ENCODE data around the gene MTCL1.
"Not testable (repeated sequence)": the region's sequence is repeated elsewhere in the genome, so short reads cannot be mapped to it uniquely, and the experiment has no call there.

MTCL1 gene

GRCh38 chr18:8754995-8755960 is 49.9 kb downstream of the MTCL1 start:
- H3K27ac Mint-ChIP-seq = peak overlapping the region; percentile 73
- H3K27me3 Mint-ChIP-seq (ENCODE audit: low read depth) = peaks cover 7% of the 10 kb centered on the region
- no peaks in the 10 kb centered on the region for H3K36me3 Mint-ChIP-seq (ENCODE audit: low read depth)
- H3K4me3 Mint-ChIP-seq = peak overlapping the region; percentile 78
- no peaks in the 10 kb centered on the region for H3K9me3 Mint-ChIP-seq
- peaks cover 9% of the 10 kb centered on the region for H3K4me1 Mint-ChIP-seq (ENCODE audit: low read depth)

- no peaks in the 10 kb centered on the region for H3K9me3 Mint-ChIP-seq
These were observed 51.2 kb downstream of the MTCL1 start for GRCh38 chr18:8756571-8756970.

GRCh38 chr18:8757396-8757997 is 52.1 kb downstream of the MTCL1 start:
- peaks cover 7% of the 10 kb centered on the region for H3K9me3 Mint-ChIP-seq
- no peaks in the 10 kb centered on the region for H3K36me3 Mint-ChIP-seq (ENCODE audit: low read depth)
- no peak overlapping the region for H3K27ac Mint-ChIP-seq
- H3K4me3 Mint-ChIP-seq = no peak overlapping the region
- H3K4me1 Mint-ChIP-seq (ENCODE audit: low read depth) = peaks cover 8% of the 10 kb centered on the region
- H3K27me3 Mint-ChIP-seq (ENCODE audit: low read depth) = peaks cover 7% of the 10 kb centered on the region

More at GRCh38 chr18:8756571-8756970, 51.2 kb downstream of the MTCL1 start:
- Mint-ChIP-seq H3K27ac (no peak overlapping the region), H3K27me3 (ENCODE audit: low read depth) (peaks cover 7% of the 10 kb centered on the region), H3K4me3 (no peak overlapping the region), H3K36me3 (ENCODE audit: low read depth) (no peaks in the 10 kb centered on the region), H3K4me1 (ENCODE audit: low read depth) (peaks cover 8% of the 10 kb centered on the region)

- peaks cover 8% of the 10 kb centered on the region for H3K9me3 Mint-ChIP-seq
- peaks cover 8% of the 10 kb centered on the region for H3K4me1 Mint-ChIP-seq (ENCODE audit: low read depth)
- no peaks in the 10 kb centered on the region for H3K36me3 Mint-ChIP-seq (ENCODE audit: low read depth)
- H3K4me3 Mint-ChIP-seq = no peak overlapping the region
- H3K27me3 Mint-ChIP-seq (ENCODE audit: low read depth) = peaks cover 7% of the 10 kb centered on the region
- H3K27ac Mint-ChIP-seq = no peak overlapping the region
These were observed 53.1 kb downstream of the MTCL1 start for GRCh38 chr18:8758466-8758865.

GRCh38 chr18:8760984-8761383 is 55.6 kb downstream of the MTCL1 start:
- Mint-ChIP-seq H3K27ac (no peak overlapping the region), H3K36me3 (ENCODE audit: low read depth) (no peaks in the 10 kb centered on the region), H3K9me3 (peaks cover 8% of the 10 kb centered on the region), H3K27me3 (ENCODE audit: low read depth) (peaks cover 7% of the 10 kb centered on the region), H3K4me3 (no peak overlapping the region), H3K4me1 (ENCODE audit: low read depth) (no peaks in the 10 kb centered on the region)

GRCh38 chr18:8761535-8761934 is 56.2 kb downstream of the MTCL1 start:
- H3K27me3 Mint-ChIP-seq (ENCODE audit: low read depth); H3K27ac Mint-ChIP-seq; H3K4me1 Mint-ChIP-seq (ENCODE audit: low read depth); H3K36me3 Mint-ChIP-seq (ENCODE audit: low read depth); H3K4me3 Mint-ChIP-seq; H3K9me3 Mint-ChIP-seq: not testable (repeated sequence)

GRCh38 chr18:8762968-8763367 is 57.6 kb downstream of the MTCL1 start:
- peaks cover 8% of the 10 kb centered on the region for H3K9me3 Mint-ChIP-seq
- H3K27me3 Mint-ChIP-seq (ENCODE audit: low read depth) = peaks cover 7% of the 10 kb centered on the region
- no peak overlapping the region for H3K27ac Mint-ChIP-seq
- H3K36me3 Mint-ChIP-seq (ENCODE audit: low read depth) = no peaks in the 10 kb centered on the region
- H3K4me1 Mint-ChIP-seq (ENCODE audit: low read depth) = no peaks in the 10 kb centered on the region
- H3K4me3 Mint-ChIP-seq = no peak overlapping the region

- no peaks in the 10 kb centered on the region for H3K36me3 Mint-ChIP-seq (ENCODE audit: low read depth)
- peaks cover 8% of the 10 kb centered on the region for H3K9me3 Mint-ChIP-seq
- H3K4me3 Mint-ChIP-seq = no peak overlapping the region
- H3K4me1 Mint-ChIP-seq (ENCODE audit: low read depth) = no peaks in the 10 kb centered on the region
- H3K27ac Mint-ChIP-seq = no peak overlapping the region
- H3K27me3 Mint-ChIP-seq (ENCODE audit: low read depth) = peaks cover 2% of the 10 kb centered on the region
These were observed 58.3 kb downstream of the MTCL1 start for GRCh38 chr18:8763611-8764010.

- no peaks in the 10 kb centered on the region for H3K36me3 Mint-ChIP-seq (ENCODE audit: low read depth)
- H3K4me3 Mint-ChIP-seq = no peak overlapping the region
- H3K27ac Mint-ChIP-seq = no peak overlapping the region
- no peaks in the 10 kb centered on the region for H3K4me1 Mint-ChIP-seq (ENCODE audit: low read depth)
- no peaks in the 10 kb centered on the region for H3K27me3 Mint-ChIP-seq (ENCODE audit: low read depth)
- H3K9me3 Mint-ChIP-seq = peaks cover 8% of the 10 kb centered on the region
These were observed 60.6 kb downstream of the MTCL1 start for GRCh38 chr18:8765783-8766463.

GRCh38 chr18:8766559-8767293 is 61.4 kb downstream of the MTCL1 start:
- Mint-ChIP-seq H3K27me3 (ENCODE audit: low read depth) (no peaks in the 10 kb centered on the region), H3K4me1 (ENCODE audit: low read depth) (no peaks in the 10 kb centered on the region), H3K36me3 (ENCODE audit: low read depth) (no peaks in the 10 kb centered on the region), H3K4me3 (no peak overlapping the region), H3K9me3 (peaks cover 8% of the 10 kb centered on the region), H3K27ac (no peak overlapping the region)

- Mint-ChIP-seq H3K4me3 (no peak overlapping the region), H3K36me3 (ENCODE audit: low read depth) (no peaks in the 10 kb centered on the region), H3K9me3 (peaks cover 3% of the 10 kb centered on the region), H3K27ac (no peak overlapping the region), H3K27me3 (ENCODE audit: low read depth) (no peaks in the 10 kb centered on the region), H3K4me1 (ENCODE audit: low read depth) (no peaks in the 10 kb centered on the region)
These were observed 62.0 kb downstream of the MTCL1 start for GRCh38 chr18:8767340-8767739.

- Mint-ChIP-seq H3K36me3 (ENCODE audit: low read depth) (no peaks in the 10 kb centered on the region), H3K4me1 (ENCODE audit: low read depth) (no peaks in the 10 kb centered on the region), H3K27me3 (ENCODE audit: low read depth) (no peaks in the 10 kb centered on the region), H3K9me3 (no peaks in the 10 kb centered on the region), H3K4me3 (no peak overlapping the region), H3K27ac (no peak overlapping the region)
These were observed 64.2 kb downstream of the MTCL1 start for GRCh38 chr18:8769509-8770095.

GRCh38 chr18:8770657-8771056 is 65.3 kb downstream of the MTCL1 start:
- no peaks in the 10 kb centered on the region for H3K27me3 Mint-ChIP-seq (ENCODE audit: low read depth)
- no peak overlapping the region for H3K4me3 Mint-ChIP-seq
- H3K4me1 Mint-ChIP-seq (ENCODE audit: low read depth) = no peaks in the 10 kb centered on the region
- no peak overlapping the region for H3K27ac Mint-ChIP-seq
- no peaks in the 10 kb centered on the region for H3K9me3 Mint-ChIP-seq
- H3K36me3 Mint-ChIP-seq (ENCODE audit: low read depth) = no peaks in the 10 kb centered on the region

GRCh38 chr18:8771930-8772329 is 66.6 kb downstream of the MTCL1 start:
- H3K27me3 Mint-ChIP-seq (ENCODE audit: low read depth) = no peaks in the 10 kb centered on the region
- no peak overlapping the region for H3K27ac Mint-ChIP-seq
- H3K4me3 Mint-ChIP-seq = no peak overlapping the region
- H3K4me1 Mint-ChIP-seq (ENCODE audit: low read depth) = no peaks in the 10 kb centered on the region
- no peaks in the 10 kb centered on the region for H3K9me3 Mint-ChIP-seq
- no peaks in the 10 kb centered on the region for H3K36me3 Mint-ChIP-seq (ENCODE audit: low read depth)
